K562 (cell line): ENCODE measurements around the gene SPATA24. TPM values are rescaled to one million over a fixed set of nuclear protein-coding genes. Genes with fewer than 3 reads are reported as not detected.
A peak's percentile ranks its signal among the peaks of the same experiment; 100 is the strongest.

Experiments
- ATF1 ChIP-seq, 2 experiments: fragments of 450-650 bp in 1 of 2; IDR thresholded peaks; 2 replicates each; pipeline ENCODE4 v1.6.1; 2016; ENCODE audit warnings: missing compliant biosample characterization in 1 of 2, missing genetic modification characterization in 1 of 2
- CCAR2 ChIP-seq: fragments of 200-400 bp; formaldehyde crosslinking; IDR thresholded peaks from 2 replicates; pipeline ENCODE4 v1.6.1; 2017; ENCODE audit warnings: mild to moderate bottlenecking, low read depth, low read length
- CEBPG ChIP-seq, 3 experiments: fragments of 200-800 bp in 1 of 3; sonication (Bioruptor generic) in 1 of 3; sonication (generic) in 1 of 3; formaldehyde crosslinking in 1 of 3; IDR thresholded peaks in 2 of 3; conservative IDR thresholded peaks in 1 of 3; 2 replicates each; pipeline versions ENCODE4 v1.6.1 to v1.8.0; 2016 to 2022; ENCODE audit warnings: missing compliant biosample characterization in 2 of 3, missing genetic modification characterization in 2 of 3, mild to moderate bottlenecking in 1 of 3, missing genetic modification reagents in 1 of 3
- CSDE1 ChIP-seq, 2 experiments: fragments of 450-650 bp; IDR thresholded peaks; 2 replicates each; pipeline ENCODE4 v1.6.1; 2016; ENCODE audit warnings: mild to moderate bottlenecking in 1 of 2
- FOXK1 ChIP-seq: sonication (generic); formaldehyde crosslinking; IDR thresholded peaks from 2 replicates; pipeline ENCODE4 v1.8.0; 2022; ENCODE audit warnings: missing genetic modification reagents, mild to moderate bottlenecking, borderline replicate concordance
- HDGF ChIP-seq: fragments of 450-650 bp; IDR thresholded peaks from 2 replicates; pipeline ENCODE4 v1.6.1; 2016
- HIVEP1 ChIP-seq: fragments of 250-450 bp; sonication (Bioruptor Pico); IDR thresholded peaks from 2 replicates; pipeline ENCODE4 v1.4.0; 2020; ENCODE audit warnings: mild to moderate bottlenecking
- JUND ChIP-seq, 2 experiments: IDR thresholded peaks; 2 replicates in 1 of 2; 3 replicates in 1 of 2; pipeline ENCODE4 v1.6.1; 2011; ENCODE audit warnings: borderline replicate concordance in 2 of 2, low read depth in 2 of 2, low read length in 2 of 2, improper control_type of control experiment in 1 of 2, missing biosample characterization in 1 of 2, missing genetic modification characterization in 1 of 2, missing genetic modification reagents in 1 of 2
- MEF2A ChIP-seq: IDR thresholded peaks from 2 replicates; pipeline ENCODE4 v1.6.1; 2011; ENCODE audit warnings: low read depth, mild to moderate bottlenecking, low read length, moderate library complexity; ENCODE audit not compliant: control insufficient read depth
- NBN ChIP-seq: fragments of 450-650 bp; IDR thresholded peaks from 2 replicates; pipeline ENCODE4 v1.6.1; 2016; ENCODE audit warnings: low read depth, mild to moderate bottlenecking
- NFIC ChIP-seq: fragments of 450-650 bp; IDR thresholded peaks from 2 replicates; pipeline ENCODE4 v1.6.1; 2017; ENCODE audit warnings: mild to moderate bottlenecking, inconsistent platforms
- PBX2 ChIP-seq, 2 experiments: IDR thresholded peaks in 1 of 2; conservative IDR thresholded peaks in 1 of 2; 2 replicates each; pipeline ENCODE4 v1.6.1; 2016; ENCODE audit warnings: low read depth in 2 of 2, mild to moderate bottlenecking in 1 of 2, missing compliant biosample characterization in 1 of 2, missing genetic modification characterization in 1 of 2, moderate library complexity in 1 of 2
- PRMT5 ChIP-seq: sonication (generic); formaldehyde crosslinking; IDR thresholded peaks from 2 replicates; pipeline ENCODE4 v1.5.0; 2020; ENCODE audit warnings: missing genetic modification reagents
- SMAD2 ChIP-seq: fragments of 150-350 bp; IDR thresholded peaks from 2 replicates; pipeline ENCODE4 v1.6.1; 2014; ENCODE audit warnings: low read depth, mild to moderate bottlenecking, low read length
- UBTF ChIP-seq, 2 experiments: IDR thresholded peaks; 2 replicates each; pipeline ENCODE4 v1.6.1; 2012; ENCODE audit warnings: improper control_type of control experiment in 2 of 2, low read depth in 2 of 2, low read length in 2 of 2, borderline replicate concordance in 1 of 2
- ZNF174 ChIP-seq: fragments of 250-450 bp; sonication (Bioruptor Pico); IDR thresholded peaks from 2 replicates; pipeline ENCODE4 v1.4.0; 2020; ENCODE audit warnings: mild to moderate bottlenecking
- ZNF395 ChIP-seq: fragments of 200-800 bp; sonication (Bioruptor generic); IDR thresholded peaks from 2 replicates; pipeline ENCODE4 v1.6.1; 2017; ENCODE audit warnings: missing genetic modification characterization, missing compliant biosample characterization
- polyA plus RNA-seq, 8 experiments: library from polyadenylated mRNA; depleted of rRNA in 4 of 8; stranded (reverse) in 5 of 8; unstranded in 3 of 8; fragments of >200 nt; fragmentation: Nextera tagmentation in 2 of 8; fragmentation: Illumina TruSeq in 1 of 8; extraction: Ambion mirVana in 2 of 8; extraction: Trizol in 1 of 8; gene quantifications; 2 replicates each; pipeline versions ENCODE4 v1.2.1 to v1.2.3, GENCODE V29; 2011 to 2014; ENCODE audit warnings: inconsistent platforms in 1 of 8, missing spikeins in 1 of 8
- total RNA-seq, 7 experiments: library from RNA; depleted of rRNA in 6 of 7; stranded (reverse); fragments of >200 nt in 6 of 7; fragmentation: Illumina TruSeq in 2 of 7; extraction: Trizol in 2 of 7; gene quantifications; 2 replicates each; pipeline versions ENCODE4 v1.2.1 to v1.2.3, GENCODE V29; 2011 to 2021; ENCODE audit warnings: low replicate concordance in 1 of 7
- TF ChIP-seq, protein P1 (sequence below): sonication (generic); IDR thresholded peaks from 2 replicates; pipeline ENCODE4 v1.6.1; 2016

Gene SPATA24
- total and polyA plus RNA-seq, 9 of the 15 experiments (the other 6 are each of a cell fraction or from before 2014, with no cell fraction given): 4.1 to 12.6 (median 8.0) TPM

- TF ChIP-seq JUND (IDR thresholded peaks at IDR 0.05; ENCODE audit: borderline replicate concordance, low read depth, low read length) (peak; percentile 6; the same call in 1 of the 2 replicates), JUND (tag; IDR thresholded peaks at IDR 0.05; ENCODE audit: borderline replicate concordance, low read depth, low read length) (peak; percentile 49; the same call in 2 of the 3 replicates), CSDE1 (IDR thresholded peaks at IDR 0.05) (no peak), PRMT5 (CRISPR knock-in tag) (no peak), ZNF174 (CRISPR knock-in tag) (no peak), FOXK1 (CRISPR knock-in tag) (no peak), HDGF (no peak), HIVEP1 (CRISPR knock-in tag) (no peak), CCAR2 (no peak), ATF1 (CRISPR knock-in tag; IDR thresholded peaks at IDR 0.05) (no peak), ATF1 (tag; IDR thresholded peaks at IDR 0.05) (no peak), SMAD2 (no peak), PBX2 (CRISPR knock-in tag; IDR thresholded peaks at IDR 0.05; ENCODE audit: low read depth) (no peak), PBX2 (tag; conservative IDR thresholded peaks at IDR 0.05; ENCODE audit: low read depth) (no peak), MEF2A (peak; percentile 81; the same call in 1 of the 2 replicates), UBTF (IDR thresholded peaks at IDR 0.05; ENCODE audit: borderline replicate concordance in 1 of 2, low read depth in 2 of 2, low read length in 2 of 2) (no peak), NBN (no peak), ZNF395 (CRISPR knock-in tag) (no peak), CEBPG (CRISPR knock-in tag; IDR thresholded peaks at IDR 0.05) (no peak), CEBPG (tag; conservative IDR thresholded peaks at IDR 0.05 in 1 of 2, IDR thresholded peaks at IDR 0.05 in 1 of 2) (0 out of 4 replicates have a peak, but pooled peaks of 1 of the 2 experiments have one; percentile 11), NFIC (no peak)
- TF ChIP-seq, protein P1, sequence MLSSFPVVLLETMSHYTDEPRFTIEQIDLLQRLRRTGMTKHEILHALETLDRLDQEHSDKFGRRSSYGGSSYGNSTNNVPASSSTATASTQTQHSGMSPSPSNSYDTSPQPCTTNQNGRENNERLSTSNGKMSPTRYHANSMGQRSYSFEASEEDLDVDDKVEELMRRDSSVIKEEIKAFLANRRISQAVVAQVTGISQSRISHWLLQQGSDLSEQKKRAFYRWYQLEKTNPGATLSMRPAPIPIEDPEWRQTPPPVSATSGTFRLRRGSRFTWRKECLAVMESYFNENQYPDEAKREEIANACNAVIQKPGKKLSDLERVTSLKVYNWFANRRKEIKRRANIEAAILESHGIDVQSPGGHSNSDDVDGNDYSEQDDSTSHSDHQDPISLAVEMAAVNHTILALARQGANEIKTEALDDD: peak; percentile 77; the same call in 1 of the 2 replicates
These were observed 43.3 kb upstream of the SPATA24 start (continued) for GRCh38 chr5:139446956-139447779.
